Choroid plexus epithelial cell (primary cell): Measurements from ENCODE around the gene SPINDOC.

Experiments used
- DNase-seq: peaks from one replicate; pipeline ENCODE4 v3.0.0-alpha.2; 2010; ENCODE audit warnings: low read depth
- H3K4me3 ChIP-seq: 2 replicates; pipeline ENCODE4 v1.5.1; 2011; ENCODE audit warnings: low read depth, mild to moderate bottlenecking, control low read depth, low read length, moderate library complexity
- CTCF ChIP-seq: conservative IDR thresholded peaks from 2 replicates; pipeline ENCODE4 v1.5.1; 2011; ENCODE audit warnings: low read depth, mild to moderate bottlenecking, control low read depth, inconsistent platforms, low read length, moderate library complexity

The SPINDOC gene

GRCh38 chr11:63818609-63819008 is 5.4 kb downstream of the SPINDOC start:
- DNase-seq, result no peak
- no peak overlapping the region for H3K4me3 ChIP-seq
- TF ChIP-seq CTCF, result no peak

GRCh38 chr11:63821411-63821810 is 8.2 kb downstream of the SPINDOC start:
- no peak for TF ChIP-seq CTCF
- H3K4me3 ChIP-seq, result no peak overlapping the region
- no peak for DNase-seq

- DNase-seq, result no peak
- no peak for TF ChIP-seq CTCF
- no peak overlapping the region for H3K4me3 ChIP-seq
Observed at GRCh38 chr11:63826471-63827190, 13.4 kb downstream of the SPINDOC start.

GRCh38 chr11:63829823-63830489 is 16.7 kb downstream of the SPINDOC start:
- H3K4me3 ChIP-seq, result no peak overlapping the region
- TF ChIP-seq CTCF, result peak; percentile 57
- peak; percentile 52 for DNase-seq

GRCh38 chr11:63831326-63831725 is 18.1 kb downstream of the SPINDOC start:
- H3K4me3 ChIP-seq, result no peak overlapping the region
- no peak for DNase-seq
- no peak for TF ChIP-seq CTCF

- DNase-seq, result no peak
Observed at GRCh38 chr11:63832336-63832735, 19.1 kb downstream of the SPINDOC start.

More at GRCh38 chr11:63832336-63832735, 19.1 kb downstream of the SPINDOC start:
- no peak for TF ChIP-seq CTCF
- H3K4me3 ChIP-seq, result no peak overlapping the region
